Hematopoietic multipotent progenitor cell treated with erythropoietin and hydrocortisone succinate and interleukin-3 and kit ligand, for 6 days (in vitro differentiated cells): ENCODE data around the gene ZNF778.
"Not testable (repeated sequence)": the region's sequence is repeated elsewhere in the genome, so short reads cannot be mapped to it uniquely, and the experiment has no call there.

Source experiments
- DNase-seq: peaks from one replicate; pipeline ENCODE4 v3.0.0-alpha.2; 2015

The ZNF778 gene

GRCh38 chr16:89257757-89258465, 40.4 kb downstream of the ZNF778 start:
- peak; percentile 26 for DNase-seq

- not testable (repeated sequence) for DNase-seq
Measured at GRCh38 chr16:89259901-89260300, 42.4 kb downstream of the ZNF778 start.

DNA sequence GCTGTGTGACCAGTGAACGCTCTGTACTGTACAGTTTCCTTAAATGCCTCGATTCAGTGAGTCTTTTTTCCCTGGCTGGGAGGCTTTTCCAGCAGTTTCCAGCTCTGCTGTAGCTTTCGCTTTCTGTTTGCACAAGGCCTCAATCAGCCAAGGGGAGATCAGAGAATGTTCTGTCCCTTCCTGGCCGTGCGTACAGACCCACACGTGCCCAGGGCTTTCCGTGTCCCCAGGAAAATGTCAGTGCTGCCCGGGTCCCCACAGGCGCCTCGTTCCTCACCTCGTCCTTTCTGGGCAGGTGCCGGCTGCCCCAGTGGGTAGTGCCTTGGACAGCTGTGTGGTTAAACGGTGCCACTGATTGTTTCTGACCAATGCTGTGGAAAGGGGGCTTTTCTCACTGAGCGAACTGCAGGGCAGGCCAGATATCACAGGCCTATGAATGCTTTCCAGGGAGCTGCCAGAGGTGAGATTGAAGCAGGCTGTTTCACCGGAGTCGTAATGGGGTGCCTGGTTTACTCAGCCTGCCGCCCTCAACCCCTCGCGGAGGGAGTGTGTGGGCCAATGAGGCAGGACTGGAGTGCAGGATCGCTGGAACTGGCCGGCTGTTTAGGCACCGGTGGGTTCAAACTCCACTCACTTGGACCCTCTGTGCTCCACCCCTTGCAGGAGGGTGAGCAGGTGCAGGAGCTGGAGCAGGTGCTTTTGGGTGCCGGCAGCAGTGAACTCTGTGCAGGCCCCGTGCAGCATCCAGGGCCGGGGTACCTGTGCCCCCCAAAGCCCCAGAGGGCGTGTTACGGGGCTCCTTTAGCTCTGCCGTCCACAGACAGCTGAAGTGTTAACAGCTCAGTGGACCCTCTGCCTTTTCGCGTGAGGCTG, 44.4 kb downstream of the ZNF778 start:
- no peak for DNase-seq

DNA sequence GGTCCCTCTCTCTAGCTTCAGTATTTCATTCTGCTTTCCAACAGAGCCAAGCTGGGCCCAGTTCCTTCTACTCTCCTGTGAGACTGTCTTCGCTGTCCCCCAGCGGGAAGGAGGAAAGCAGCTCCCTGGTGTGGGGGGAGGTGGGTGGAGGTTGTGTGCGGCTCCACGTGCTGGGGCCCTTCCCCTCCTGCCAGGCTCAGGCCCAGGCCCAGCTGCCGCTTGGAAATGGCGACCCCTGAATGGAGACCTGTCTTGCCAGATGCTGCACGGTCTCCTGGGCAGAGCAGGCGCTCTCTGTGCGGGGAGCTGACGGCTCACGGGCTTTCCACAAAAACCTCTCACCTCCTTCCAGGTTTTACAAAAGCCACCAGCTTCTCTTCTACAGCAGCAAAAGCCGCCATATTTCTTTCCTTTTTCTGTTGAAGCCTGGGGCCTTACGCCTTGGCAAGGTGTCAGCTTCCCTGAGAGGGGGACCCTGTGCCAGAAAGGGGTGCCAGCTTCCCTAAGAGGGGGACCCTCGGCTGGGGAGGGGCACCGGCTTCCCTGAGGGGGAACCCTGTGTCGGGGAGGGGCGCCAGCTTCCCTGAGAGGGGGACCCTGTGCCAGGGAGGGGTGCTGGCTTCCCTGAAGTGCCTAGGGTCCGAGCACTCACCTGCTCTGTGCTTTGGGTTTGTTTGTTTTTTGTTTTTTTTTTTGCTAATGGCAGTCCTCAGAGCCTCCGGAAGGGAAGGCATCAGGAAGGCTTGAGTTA, 47.5 kb downstream of the ZNF778 start:
- no peak for DNase-seq

- DNase-seq, result no peak
Measured at GRCh38 chr16:89265647-89266046, 48.1 kb downstream of the ZNF778 start.

DNA sequence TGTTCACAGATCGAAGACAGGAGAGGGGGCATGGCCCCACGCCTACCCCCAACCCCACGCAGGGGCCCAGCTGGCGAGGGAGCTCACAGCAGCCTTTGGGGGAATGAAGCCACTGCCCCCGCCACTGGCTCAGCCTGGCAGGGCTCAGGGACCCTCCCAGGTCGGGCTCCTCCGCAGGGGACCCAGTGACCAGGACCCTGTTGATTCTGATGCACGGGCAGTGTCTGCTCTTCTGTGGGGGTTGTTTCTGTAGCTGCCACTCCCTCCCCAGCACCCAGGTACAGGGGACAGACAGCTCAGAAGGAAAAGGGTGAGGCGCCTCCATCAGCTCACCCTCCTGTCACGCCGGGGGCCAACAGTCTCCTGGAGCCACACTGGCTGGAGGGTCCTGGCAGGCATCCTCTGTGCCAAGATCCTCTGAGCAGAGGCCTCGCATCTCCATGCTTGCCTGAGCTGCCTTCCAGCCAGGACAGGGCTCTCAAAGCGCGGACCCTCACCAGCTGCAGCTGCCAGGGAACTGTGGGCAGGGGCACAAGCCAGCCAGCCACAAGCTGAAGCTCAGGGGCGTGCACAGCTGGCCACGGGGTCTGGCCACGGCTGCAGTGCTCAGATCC, 49.1 kb downstream of the ZNF778 start:
- no peak for DNase-seq

DNA sequence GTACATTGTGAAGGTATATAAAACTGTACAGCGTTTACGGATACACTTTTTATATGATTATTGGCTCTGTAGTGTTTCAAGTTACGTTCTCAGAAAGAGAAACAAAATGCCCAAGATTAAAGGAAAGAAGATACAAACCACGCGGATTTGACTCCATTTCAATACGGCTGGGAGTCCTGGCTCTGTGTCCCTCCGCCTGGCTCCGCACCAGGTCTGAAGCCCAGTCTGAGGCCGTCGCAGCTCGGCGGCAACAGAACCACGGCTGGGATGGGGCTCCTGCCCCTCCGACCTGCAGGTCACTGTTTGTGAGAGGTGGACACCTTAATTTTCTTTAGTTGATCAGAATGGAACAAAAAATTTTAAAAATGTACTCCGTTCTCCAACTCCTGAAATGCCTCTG, 50.2 kb downstream of the ZNF778 start:
- DNase-seq, result not testable (repeated sequence)

DNA sequence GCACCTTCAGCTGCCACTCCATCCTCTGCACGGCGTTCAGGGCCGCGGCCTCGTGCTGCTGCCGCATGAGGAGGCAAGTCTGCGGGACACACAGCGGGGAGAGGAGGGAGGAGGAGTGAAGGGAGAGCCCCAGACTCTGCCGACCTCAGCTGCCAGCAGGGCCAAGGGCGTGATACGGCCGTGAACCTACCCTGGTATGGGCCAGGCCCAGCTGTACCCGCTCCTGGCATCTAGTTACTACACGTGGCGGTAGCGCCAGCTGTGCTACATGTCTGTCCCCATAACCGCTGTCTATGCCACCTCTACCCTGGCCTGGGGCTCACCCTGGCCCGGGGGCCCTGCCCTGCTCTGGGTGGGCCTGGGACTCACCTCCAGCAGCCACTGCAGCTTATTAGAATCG, 51.1 kb downstream of the ZNF778 start:
- DNase-seq, result no peak

DNA sequence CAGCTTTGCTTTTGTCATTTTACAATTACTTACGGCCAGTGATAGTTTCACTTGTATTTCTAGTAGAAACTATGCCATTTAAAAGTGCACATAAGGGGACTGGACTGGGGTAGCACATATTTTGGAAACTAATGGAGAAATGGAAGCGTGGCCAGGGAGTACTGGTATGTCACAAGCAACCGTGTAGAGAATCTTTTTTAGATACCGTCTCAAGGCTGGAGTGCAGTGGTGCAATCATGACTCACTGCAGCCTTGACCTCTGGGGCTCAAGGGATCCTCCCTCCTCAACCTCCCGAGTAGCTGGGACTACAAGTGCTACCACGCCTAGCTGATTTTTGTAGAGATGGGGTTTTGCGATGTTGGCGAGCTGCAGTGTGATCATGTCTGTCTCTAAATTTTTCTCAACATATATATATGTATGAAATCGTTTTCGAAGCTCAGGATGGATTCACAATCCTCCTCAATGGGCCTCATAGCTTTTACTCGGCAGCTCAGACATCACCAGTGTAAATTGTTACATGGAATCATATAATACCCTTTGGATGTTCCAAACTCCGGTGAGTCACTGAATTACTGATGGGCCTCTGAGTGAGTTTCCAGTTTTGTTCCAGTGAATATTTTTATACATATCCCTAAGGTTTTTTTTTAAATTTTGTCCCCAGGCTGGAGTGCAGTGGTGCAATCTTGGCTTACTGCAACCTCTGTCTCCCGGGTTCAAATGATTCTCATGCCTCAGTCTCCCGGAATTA, 51.7 kb downstream of the ZNF778 start:
- DNase-seq, result no peak

GRCh38 chr16:89269805-89270665, 52.5 kb downstream of the ZNF778 start:
- DNase-seq, result no peak

DNA sequence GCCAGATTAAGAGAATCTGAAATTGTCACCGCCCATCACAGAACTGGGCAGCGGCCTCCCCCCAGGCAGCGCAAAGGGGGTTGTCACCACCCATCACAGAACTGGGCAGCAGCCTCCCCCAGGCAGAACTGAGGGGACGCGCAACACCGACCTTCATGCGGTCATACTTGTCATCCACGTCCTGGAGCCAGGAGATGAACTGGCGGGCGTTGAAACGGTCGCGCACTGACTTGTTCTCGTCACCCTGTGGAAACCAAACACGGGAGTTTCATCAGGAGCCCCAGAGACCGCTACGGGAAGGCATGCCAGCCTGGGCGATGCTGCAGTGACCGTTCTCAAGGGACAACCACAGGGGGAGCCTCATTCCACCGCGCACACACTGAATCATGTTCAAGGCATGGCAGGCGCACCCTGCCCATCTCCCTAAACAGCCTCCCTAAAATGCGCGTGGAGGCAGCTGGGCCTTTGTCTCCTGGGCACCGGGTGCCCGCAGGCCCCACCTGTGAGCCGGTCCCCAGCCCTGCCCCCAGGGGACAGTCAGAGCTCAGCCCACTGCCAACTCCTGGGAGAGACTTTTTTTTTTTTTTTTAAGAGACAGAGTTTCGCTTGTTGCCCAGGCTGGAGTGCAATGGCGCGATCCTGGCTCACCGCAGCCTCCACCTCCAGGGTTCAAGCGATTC, 53.3 kb downstream of the ZNF778 start:
- no peak for DNase-seq

DNA sequence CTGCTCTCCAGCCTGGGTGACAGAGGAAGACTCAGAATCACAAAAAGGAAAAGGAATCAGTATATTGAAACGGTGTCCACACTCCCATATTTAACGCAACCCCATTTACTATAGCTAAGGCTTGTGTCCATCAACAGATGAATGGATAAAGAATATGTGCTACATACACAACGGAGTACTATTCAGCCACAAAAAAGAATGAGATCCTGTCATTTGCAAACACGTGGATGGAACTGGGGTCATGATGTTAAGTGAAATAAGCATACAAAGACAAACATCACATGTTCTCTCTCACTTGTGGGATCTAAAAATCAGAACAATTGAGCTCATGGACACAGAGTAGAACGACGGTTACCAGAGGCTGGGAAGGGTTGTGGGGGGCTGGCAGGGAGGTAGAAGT, 55.1 kb downstream of the ZNF778 start:
- no peak for DNase-seq

GRCh38 chr16:89273741-89274472, 56.4 kb downstream of the ZNF778 start:
- DNase-seq, result no peak

- DNase-seq, result no peak
Measured at GRCh38 chr16:89274561-89275283, 57.2 kb downstream of the ZNF778 start.

DNA sequence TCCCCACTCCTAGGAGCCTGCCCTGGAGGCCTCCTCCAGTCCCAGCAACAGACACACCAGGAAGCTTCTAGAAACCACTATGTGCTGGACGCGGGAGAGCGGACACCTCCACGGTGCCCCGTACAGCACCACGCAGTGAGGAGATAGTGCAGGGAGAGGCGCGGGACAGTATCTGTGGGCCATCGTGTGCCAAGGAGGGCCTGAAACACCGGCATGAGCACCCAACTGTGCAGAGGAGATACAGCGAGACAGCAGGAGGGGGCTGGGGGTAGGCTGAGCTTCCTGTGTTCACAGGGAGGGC, 57.7 kb downstream of the ZNF778 start:
- no peak for DNase-seq

DNA sequence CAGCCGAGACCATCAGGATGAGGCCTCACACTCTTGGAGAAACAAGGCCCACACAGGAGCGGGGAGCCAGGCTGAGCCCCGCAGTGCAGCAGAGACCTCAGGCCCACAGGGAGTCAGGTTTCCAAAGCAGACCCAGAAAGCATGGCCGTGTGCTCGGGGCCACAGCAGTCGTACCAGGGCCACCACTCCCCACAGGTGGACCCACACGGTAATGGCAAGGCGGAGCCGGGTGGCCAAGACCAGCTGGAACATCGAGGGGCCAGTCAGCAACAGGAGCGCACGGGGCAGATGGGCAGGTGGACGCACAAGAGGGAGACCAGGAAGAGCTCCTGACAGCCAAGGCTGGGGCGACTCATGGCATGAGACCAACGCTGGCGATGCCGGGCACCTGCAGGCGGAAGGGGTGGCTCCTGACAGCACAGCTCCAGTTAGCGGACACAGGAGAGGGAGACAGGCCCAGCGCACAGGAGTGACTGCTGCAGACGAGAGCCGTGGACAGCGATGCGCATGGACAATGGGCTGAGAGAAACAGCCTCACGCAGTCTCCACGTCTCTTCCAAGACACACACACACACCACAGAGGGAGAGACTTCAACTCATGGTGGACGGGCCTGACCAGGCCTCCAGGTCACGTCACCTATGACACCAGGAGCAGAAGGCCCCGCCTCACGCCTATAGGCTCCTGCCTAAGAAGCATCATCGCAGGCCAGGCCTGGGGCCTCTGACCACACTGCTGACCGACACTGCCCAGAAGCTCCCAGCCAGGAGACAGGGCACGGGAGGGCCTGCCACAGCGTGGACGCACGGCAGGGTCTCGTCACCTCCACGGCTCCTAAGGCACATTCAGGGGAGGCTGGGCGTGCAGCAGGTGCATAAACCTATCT, 58.6 kb downstream of the ZNF778 start:
- no peak for DNase-seq

DNA sequence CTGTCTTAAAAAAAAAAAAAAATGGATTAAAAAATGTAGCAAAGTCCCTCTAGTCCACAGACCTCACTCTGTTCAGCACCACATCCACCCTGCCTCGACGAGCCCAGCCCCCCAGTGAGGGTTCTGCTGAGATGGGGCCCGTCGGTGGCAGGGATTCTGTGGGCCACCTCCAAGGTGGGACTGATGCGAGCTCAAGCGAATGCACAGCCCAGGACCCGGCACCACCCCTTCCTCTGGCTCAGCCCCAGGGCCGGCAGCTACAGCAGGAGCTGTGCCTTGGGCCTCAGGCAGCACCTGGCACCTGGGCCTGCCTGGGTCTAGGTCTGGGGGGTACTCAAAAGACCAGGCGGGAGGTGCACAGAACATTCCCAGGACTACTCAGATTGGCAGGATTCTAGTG, 59.5 kb downstream of the ZNF778 start:
- no peak for DNase-seq

GRCh38 chr16:89277641-89278341, 60.3 kb downstream of the ZNF778 start:
- no peak for DNase-seq
